Left ventricle myocardium inferior (tissue), 1 donor: ENCODE results near the gene SLC25A29. TPM values are rescaled to one million over a fixed set of nuclear protein-coding genes. Genes with fewer than 3 reads are reported as not detected.
"Not testable (repeated sequence)": the region's sequence is repeated elsewhere in the genome, so short reads cannot be mapped to it uniquely, and the experiment has no call there.

Experiments used
- DNase-seq: peaks from one replicate; pipeline ENCODE4 v3.0.0-alpha.2; 2020
- H3K27ac ChIP-seq: fragments of 200-600 bp; replicated peaks from 2 replicates; pipeline ENCODE4 v1.8.0; 2021
- H3K27me3 ChIP-seq: fragments of 200-600 bp; 2 replicates; pipeline ENCODE4 v1.8.0; 2021; ENCODE audit warnings: low read depth
- H3K36me3 ChIP-seq: fragments of 200-600 bp; 2 replicates; pipeline ENCODE4 v1.8.0; 2021
- H3K4me1 ChIP-seq: fragments of 200-600 bp; 2 replicates; pipeline ENCODE4 v1.8.0; 2021
- H3K4me3 ChIP-seq: fragments of 200-600 bp; 2 replicates; pipeline ENCODE4 v1.8.0; 2021; ENCODE audit warnings: mild to moderate bottlenecking, moderate library complexity
- H3K9me3 ChIP-seq: fragments of 200-600 bp; replicated peaks from 2 replicates; pipeline ENCODE4 v1.8.0; 2021
- intact Hi-C: fragments of 100-400 bp; cut with micrococcal nuclease; formaldehyde crosslinking; loops from one replicate; pipeline ENCODE4 v1.11.0; 2022
- total RNA-seq: library from RNA; stranded (reverse); fragmentation: NEBNext Ultra II Directional; extraction: Animal tissue kit (Norgen Biotek cat#: 25700); gene quantifications from one replicate; pipeline ENCODE4 v1.2.1, GENCODE V29; 2021
- TF ChIP-seq, protein P1 (sequence below): fragments of 200-600 bp; IDR thresholded peaks from 2 replicates; pipeline ENCODE4 v1.8.0; 2021; ENCODE audit warnings: antibody characterized with exemption, mild to moderate bottlenecking, borderline replicate concordance
- donor health status: DM: no; HTN: yes; CAD: no; lungs with severe emphysema.

SLC25A29 gene
- total RNA-seq, 1 donor from 2014 or later = 24.5 TPM

DNA sequence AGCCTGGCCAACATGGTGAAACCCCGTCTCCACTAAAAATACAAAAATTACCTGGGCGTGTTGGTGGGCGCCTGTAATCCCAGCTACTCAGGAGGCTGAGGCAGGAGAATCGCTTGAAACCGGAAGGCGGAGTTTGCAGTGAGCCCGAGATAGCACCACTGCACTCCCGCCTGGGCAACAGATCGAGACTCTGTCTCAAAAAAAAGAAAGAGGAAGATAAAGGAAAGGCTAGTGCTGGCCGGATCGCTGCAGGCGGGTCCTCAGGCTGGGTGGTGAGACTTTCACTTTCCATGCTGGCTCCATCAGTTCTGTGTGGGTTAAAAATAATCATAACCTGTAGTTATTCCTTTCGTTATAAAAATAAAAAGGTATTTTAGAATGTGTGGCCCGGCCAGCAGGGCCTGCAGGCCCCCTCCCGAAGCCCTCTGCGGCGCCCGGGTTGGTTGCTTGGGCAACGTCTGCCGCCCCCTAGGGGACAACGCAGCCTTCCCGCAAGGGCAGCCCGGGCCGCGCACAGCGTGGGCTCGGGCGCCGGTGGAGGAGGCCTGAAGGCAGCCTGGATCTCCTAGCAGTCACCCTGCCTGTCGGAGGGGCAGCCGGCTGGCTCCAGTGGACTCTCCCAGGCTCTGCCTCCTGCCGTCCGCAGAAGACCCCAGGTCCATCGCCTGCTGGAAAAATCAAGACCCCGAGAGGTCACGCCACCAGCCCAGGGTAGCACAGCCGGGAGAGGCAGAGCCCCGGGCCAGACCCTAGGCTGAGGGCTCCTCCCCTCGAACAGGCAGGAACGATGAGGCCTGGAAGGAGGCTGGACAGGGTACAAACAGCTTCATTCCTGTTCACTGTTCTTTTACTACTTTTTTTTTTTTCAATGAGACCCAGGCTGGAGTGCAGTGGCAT lies 11.9 kb upstream of the SLC25A29 start:
- Histone ChIP-seq H3K9me3 (no peaks in the 10 kb centered on the region), H3K36me3 (no peaks in the 10 kb centered on the region), H3K4me1 (peaks cover 25% of the 10 kb centered on the region), H3K27me3 (no peaks in the 10 kb centered on the region), H3K27ac (peak overlapping the region; percentile 59), H3K4me3 (peak overlapping the region; percentile 61)
- TF ChIP-seq, protein P1, sequence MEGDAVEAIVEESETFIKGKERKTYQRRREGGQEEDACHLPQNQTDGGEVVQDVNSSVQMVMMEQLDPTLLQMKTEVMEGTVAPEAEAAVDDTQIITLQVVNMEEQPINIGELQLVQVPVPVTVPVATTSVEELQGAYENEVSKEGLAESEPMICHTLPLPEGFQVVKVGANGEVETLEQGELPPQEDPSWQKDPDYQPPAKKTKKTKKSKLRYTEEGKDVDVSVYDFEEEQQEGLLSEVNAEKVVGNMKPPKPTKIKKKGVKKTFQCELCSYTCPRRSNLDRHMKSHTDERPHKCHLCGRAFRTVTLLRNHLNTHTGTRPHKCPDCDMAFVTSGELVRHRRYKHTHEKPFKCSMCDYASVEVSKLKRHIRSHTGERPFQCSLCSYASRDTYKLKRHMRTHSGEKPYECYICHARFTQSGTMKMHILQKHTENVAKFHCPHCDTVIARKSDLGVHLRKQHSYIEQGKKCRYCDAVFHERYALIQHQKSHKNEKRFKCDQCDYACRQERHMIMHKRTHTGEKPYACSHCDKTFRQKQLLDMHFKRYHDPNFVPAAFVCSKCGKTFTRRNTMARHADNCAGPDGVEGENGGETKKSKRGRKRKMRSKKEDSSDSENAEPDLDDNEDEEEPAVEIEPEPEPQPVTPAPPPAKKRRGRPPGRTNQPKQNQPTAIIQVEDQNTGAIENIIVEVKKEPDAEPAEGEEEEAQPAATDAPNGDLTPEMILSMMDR = peak; percentile 90
- intact Hi-C loops = no loop called here
- DNase-seq = peak; percentile 81

DNA sequence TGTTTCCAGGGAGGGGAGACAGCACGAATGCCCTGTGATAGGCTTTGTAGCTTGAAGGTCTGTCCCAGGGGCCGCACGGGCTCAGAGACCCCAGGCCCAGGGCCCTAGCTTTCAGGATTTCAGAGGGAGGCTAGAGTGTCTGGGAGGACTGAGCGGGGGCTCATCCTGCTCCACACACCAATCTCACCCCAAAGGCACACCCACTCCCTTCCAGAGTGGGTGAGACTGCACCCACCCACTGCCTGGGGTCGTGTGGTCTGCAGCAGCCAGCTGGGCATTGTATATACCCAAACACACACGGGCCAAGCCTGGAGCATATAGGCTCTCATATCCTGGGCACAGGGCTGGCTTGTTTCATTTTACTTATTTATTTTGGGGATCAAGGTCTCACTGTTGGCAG lies 11.1 kb upstream of the SLC25A29 start:
- H3K4me3 ChIP-seq = peak overlapping the region; percentile 61
- H3K9me3 ChIP-seq = no peaks in the 10 kb centered on the region
- H3K27me3 ChIP-seq = no peaks in the 10 kb centered on the region
- H3K36me3 ChIP-seq = no peaks in the 10 kb centered on the region
- no peak for DNase-seq
- no peak overlapping the region for H3K27ac ChIP-seq
- intact Hi-C loops = no loop called here
- TF ChIP-seq, protein P1 = no peak
- peaks cover 30% of the 10 kb centered on the region for H3K4me1 ChIP-seq

DNA sequence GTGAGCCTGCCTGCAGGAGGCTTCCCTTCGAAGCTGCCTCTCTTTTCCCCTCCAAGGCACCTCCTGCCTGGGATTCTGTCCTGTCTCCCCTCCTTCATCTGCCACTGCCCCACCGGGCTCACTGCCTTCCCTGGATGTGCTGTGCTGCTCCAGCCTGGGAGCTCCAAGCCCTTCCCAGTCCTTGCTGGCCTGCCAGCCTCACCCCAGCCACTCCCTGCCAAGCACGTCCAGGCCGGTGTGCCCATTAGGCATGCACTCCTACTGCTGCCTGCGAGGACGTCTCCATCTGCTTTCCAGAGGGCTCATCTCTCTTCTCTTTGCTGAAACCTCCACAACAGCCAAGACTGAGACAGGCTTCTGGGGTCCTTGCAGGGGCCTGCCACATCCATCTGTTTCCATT lies 8.5 kb upstream of the SLC25A29 start:
- TF ChIP-seq, protein P1 = no peak
- no peak for DNase-seq
- no peak overlapping the region for H3K4me3 ChIP-seq
- H3K4me1 ChIP-seq = peaks cover 32% of the 10 kb centered on the region
- H3K27ac ChIP-seq = no peak overlapping the region
- no peaks in the 10 kb centered on the region for H3K27me3 ChIP-seq
- no peaks in the 10 kb centered on the region for H3K9me3 ChIP-seq
- H3K36me3 ChIP-seq = no peaks in the 10 kb centered on the region
- intact Hi-C loops = no loop called here

DNA sequence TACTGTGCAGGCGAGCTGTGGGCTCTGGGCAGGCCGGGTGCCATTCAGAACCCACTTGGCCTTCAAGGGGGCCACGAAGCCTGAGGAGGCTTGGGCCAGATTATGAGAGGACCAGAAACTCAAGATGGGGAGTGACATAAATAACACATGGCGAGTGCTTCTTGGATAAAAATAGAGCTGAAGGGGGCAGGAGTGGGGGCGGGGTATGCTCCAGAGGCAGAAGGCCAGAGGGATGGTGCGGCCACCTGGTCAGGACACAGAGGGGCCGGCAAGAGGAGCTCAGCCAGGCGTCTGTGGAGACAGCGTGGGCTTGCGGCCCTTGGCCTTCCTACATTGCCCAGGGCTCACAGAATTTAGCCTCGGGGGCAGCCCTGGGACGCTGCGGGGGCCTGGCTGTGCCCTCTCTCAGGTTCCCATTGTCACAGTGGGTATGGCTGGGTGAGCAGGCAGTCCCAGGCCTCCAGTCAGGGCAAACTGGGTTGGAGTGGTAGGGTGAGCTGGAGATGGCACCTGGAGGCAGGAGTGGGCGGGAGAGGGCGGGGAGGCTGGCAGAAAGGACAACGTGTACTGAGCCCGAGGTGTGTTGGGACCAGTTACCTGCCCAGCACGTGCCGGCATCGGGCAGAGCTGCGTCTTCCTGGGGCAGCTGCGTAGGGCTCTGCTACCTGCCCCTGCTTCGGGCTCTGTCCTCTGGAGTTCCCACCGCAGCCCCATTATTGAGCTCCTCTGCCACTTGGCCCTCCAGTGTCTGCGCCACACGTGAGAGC lies 7.4 kb upstream of the SLC25A29 start:
- Histone ChIP-seq H3K27me3 (no peaks in the 10 kb centered on the region), H3K36me3 (no peaks in the 10 kb centered on the region), H3K4me1 (peaks cover 43% of the 10 kb centered on the region), H3K27ac (no peak overlapping the region), H3K9me3 (no peaks in the 10 kb centered on the region), H3K4me3 (no peak overlapping the region)
- no peak for DNase-seq
- TF ChIP-seq, protein P1 = no peak
- intact Hi-C loops = no loop called here

DNA sequence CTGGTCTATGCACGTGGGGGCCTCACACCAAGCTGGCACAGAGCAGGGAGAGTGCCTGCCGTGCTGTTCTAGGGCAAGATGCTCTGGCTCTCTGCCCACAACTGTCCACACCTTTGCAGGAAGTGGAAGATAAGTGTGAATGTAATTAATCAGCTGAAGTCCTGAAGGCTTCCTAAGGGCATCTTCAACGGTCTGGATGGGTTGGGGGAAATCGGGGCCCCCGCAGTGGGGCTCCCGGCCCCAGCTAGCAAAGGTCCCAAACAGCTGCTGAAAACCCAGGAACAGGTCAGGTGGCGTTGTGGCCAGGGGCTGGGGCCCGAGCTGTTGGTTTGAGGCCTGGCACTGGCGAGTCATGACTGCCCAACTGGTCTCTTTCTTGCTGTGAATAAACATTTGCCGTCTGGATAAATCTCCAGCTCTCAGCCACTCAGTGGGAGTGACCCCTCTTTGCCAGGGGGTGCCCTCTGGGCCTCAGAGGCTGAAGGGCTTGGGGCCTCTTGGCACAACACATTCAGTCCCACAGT lies 6.7 kb upstream of the SLC25A29 start:
- intact Hi-C loops = no loop called here
- H3K27ac ChIP-seq = no peak overlapping the region
- no peaks in the 10 kb centered on the region for H3K27me3 ChIP-seq
- H3K36me3 ChIP-seq = no peaks in the 10 kb centered on the region
- H3K4me1 ChIP-seq = peaks cover 43% of the 10 kb centered on the region
- DNase-seq = no peak
- TF ChIP-seq, protein P1 = no peak
- H3K4me3 ChIP-seq = no peak overlapping the region
- H3K9me3 ChIP-seq = no peaks in the 10 kb centered on the region

DNA sequence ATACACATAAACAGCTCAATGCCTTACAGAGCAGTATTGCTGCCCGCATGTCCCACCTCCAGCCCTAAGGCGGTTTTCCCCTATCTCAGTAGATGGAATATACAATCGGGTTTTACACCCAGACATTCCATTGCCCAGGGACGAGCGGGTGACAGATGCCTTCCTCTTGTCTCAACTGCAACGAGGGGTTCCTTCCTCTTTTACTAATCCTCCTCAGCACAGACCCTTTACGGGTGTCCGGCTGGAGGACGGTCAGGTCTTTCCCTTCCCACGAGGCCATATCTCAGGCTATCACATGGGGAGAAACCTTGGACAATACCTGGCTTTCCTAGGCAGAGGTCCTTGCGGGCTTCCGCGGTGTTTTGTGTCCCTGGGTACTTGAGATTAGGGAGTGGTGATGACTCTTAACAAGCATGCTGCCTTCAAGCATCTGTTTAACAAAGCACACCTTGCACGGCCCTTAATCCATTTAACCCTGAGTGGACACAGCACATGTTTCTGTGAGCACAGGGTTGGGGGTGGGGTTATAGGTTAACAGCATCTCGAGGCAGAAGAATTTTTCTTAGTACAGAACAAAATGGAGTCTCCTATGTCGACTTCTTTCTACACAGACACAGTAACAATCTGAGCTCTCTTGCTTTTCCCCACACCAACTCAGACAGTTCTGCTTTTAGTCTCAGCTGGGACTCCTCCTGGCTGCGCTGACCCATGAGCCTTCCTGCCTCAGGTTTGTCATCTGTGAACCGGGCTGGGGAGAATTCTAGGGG lies 6.0 kb upstream of the SLC25A29 start:
- H3K27ac ChIP-seq, DNase-seq, H3K27me3 ChIP-seq, H3K4me3 ChIP-seq, H3K9me3 ChIP-seq, intact Hi-C loops, H3K36me3 ChIP-seq: not testable (repeated sequence)
- H3K4me1 ChIP-seq = peaks cover 43% of the 10 kb centered on the region
